Ureter (tissue), 1 donor: Measurements from ENCODE around the gene RNU4-1. TPM values are rescaled to one million over a fixed set of nuclear protein-coding genes. Genes with fewer than 3 reads are reported as not detected.
A peak's percentile ranks its signal among the peaks of the same experiment; 100 is the strongest.
"Not testable (repeated sequence)": the region's sequence is repeated elsewhere in the genome, so short reads cannot be mapped to it uniquely, and the experiment has no call there.

Experiments
- DNase-seq: peaks from one replicate; pipeline ENCODE4 v3.0.0-alpha.2; 2020; ENCODE audit warnings: low spot score
- total RNA-seq: library from RNA; stranded (reverse); gene quantifications from one replicate; pipeline ENCODE4 v1.2.4, GENCODE V29; 2023
- donor health status: DM: yes; HTN: yes; CAD: no.

The RNU4-1 gene
- total RNA-seq, 1 donor from 2014 or later: 1,538 TPM

DNA sequence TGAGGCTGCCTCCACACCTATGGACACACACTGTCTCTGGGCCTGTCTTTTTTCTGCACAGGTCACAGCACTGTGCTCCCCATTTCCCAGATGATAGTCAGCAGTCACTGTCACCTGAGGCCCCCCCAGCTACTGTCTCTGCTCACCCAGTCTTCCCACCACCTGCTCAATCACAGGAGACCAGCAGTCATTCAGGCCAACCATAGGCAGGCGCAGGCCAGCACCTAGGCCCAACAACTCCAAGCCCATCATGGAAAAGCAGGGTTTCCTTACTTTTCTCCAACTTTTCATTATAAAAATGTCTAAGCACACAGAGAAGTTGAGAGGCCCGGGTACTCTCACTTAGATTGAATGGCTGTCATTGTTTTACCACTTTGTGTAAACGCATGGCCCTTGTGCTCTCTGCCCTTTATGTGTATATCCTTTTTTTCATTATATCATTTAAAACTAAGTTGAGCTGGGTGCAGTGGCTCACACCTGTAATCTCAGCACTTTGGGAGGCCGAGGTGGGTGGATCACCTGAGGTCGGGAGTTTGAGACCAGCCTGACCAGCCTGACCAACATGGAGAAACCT, 34.6 kb downstream of the RNU4-1 start:
- no peak for DNase-seq

GRCh38 chr12:120257041-120257821, 35.8 kb downstream of the RNU4-1 start:
- DNase-seq: no peak

- DNase-seq: no peak
These were observed 38.2 kb downstream of the RNU4-1 start for GRCh38 chr12:120254809-120255208.

DNA sequence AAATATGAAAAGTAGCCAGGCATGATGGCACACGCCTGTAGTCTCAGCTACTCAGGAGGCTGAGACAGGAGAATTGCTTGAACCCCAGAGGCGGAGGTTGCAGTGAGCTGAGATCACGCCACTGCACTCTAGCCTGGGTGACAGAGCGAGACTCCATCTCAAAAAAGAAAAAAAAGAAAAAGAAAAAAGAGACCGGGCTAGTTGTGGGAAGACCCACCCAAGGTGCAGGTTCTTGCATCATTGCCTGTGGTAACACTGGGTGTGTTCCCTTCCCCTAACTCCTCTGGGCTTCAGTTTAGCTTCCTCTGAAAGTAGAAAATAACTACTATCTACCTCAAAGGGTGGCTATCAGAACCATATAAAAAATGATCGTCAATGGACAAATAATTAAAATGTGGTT, 39.7 kb downstream of the RNU4-1 start:
- not testable (repeated sequence) for DNase-seq

- no peak for DNase-seq
These were observed 40.7 kb downstream of the RNU4-1 start for GRCh38 chr12:120252071-120252906.

GRCh38 chr12:120251364-120252070, 41.5 kb downstream of the RNU4-1 start:
- DNase-seq: not testable (repeated sequence)

GRCh38 chr12:120249875-120250795, 42.9 kb downstream of the RNU4-1 start:
- peak; percentile 64 for DNase-seq

- no peak for DNase-seq
These were observed 43.7 kb downstream of the RNU4-1 start for GRCh38 chr12:120249266-120249874.

DNA sequence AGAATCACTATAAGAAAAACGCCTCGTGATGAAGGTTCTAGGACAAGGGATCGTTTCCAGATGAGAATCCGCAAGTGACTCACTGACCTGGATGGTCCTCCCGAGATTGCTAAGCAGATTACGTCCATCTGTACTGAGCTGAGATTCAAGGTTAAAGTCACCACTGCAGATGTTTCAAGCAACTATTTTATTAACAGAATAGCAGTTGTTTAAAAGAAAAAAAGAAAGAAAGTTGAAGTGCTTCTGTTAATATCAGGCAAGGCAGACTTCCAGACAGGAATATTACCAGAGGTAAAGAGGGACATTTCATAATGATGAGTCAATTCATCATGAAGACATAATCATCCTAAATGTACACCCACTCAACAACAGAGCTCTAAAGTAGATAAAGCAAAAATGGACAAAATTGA, 45.4 kb downstream of the RNU4-1 start:
- DNase-seq: no peak

- DNase-seq: no peak
These were observed 45.9 kb downstream of the RNU4-1 start for GRCh38 chr12:120247183-120247582.

DNA sequence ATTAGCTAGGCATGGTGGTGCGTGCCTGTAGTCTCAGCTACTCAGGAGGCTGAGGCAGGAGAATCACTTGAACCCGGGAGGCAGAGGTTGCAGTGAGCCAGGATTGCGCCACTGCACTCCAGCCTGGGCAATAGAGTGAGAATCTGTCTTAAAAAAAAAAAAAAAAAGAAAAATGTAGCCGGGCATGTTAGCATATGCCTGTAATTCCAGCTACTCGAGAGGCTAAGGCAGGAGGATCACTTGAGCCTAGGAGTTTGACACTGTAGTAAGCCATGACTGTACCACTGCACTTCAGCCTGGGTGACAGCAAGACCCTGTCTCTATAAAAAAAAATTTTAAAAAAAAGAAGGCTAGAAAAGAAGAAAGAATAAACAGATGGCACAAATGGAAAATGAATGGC, 46.3 kb downstream of the RNU4-1 start:
- DNase-seq: not testable (repeated sequence)

Other genes with a start within 250 kb of the RNU4-1 start
- 47.5 TPM for gene RAB35, start 176.5 kb downstream of the RNU4-1 start, total RNA-seq
- 114 TPM for gene GCN1, start 98.5 kb downstream of the RNU4-1 start, total RNA-seq
- gene RPLP0, start 92.1 kb downstream of the RNU4-1 start, total RNA-seq: 2,124 TPM
- gene PXN, start 27.5 kb downstream of the RNU4-1 start, total RNA-seq: 166 TPM
- gene RNU4-2, start 1.3 kb downstream of the RNU4-1 start, total RNA-seq: 8,888 TPM
- not detected for gene SIRT4, start 9.1 kb upstream of the RNU4-1 start, total RNA-seq
- not detected for gene PLA2G1B, start 34.5 kb upstream of the RNU4-1 start, total RNA-seq
- gene MSI1, start 75.9 kb upstream of the RNU4-1 start, total RNA-seq: 1.4 TPM
- gene COX6A1, start 144.9 kb upstream of the RNU4-1 start, total RNA-seq: 321 TPM
- 15.8 TPM for gene TRIAP1, start 153.1 kb upstream of the RNU4-1 start, total RNA-seq
- gene GATC, start 153.2 kb upstream of the RNU4-1 start, total RNA-seq: 22.5 TPM
- 155 TPM for gene SRSF9, start 176.5 kb upstream of the RNU4-1 start, total RNA-seq
- gene DYNLL1, start 202.9 kb upstream of the RNU4-1 start, total RNA-seq: 313 TPM
- 28.8 TPM for gene COQ5, start 235.9 kb upstream of the RNU4-1 start, total RNA-seq
- 236 TPM for gene RNF10, start 241.1 kb upstream of the RNU4-1 start, total RNA-seq